ENCODE results near the gene HNRNPF. TPM values are rescaled to one million over a fixed set of nuclear protein-coding genes. Genes with fewer than 3 reads are reported as not detected.

The HNRNPF gene
- total RNA-seq, 1 experiment from 2014 or later, result 358 TPM

DNA sequence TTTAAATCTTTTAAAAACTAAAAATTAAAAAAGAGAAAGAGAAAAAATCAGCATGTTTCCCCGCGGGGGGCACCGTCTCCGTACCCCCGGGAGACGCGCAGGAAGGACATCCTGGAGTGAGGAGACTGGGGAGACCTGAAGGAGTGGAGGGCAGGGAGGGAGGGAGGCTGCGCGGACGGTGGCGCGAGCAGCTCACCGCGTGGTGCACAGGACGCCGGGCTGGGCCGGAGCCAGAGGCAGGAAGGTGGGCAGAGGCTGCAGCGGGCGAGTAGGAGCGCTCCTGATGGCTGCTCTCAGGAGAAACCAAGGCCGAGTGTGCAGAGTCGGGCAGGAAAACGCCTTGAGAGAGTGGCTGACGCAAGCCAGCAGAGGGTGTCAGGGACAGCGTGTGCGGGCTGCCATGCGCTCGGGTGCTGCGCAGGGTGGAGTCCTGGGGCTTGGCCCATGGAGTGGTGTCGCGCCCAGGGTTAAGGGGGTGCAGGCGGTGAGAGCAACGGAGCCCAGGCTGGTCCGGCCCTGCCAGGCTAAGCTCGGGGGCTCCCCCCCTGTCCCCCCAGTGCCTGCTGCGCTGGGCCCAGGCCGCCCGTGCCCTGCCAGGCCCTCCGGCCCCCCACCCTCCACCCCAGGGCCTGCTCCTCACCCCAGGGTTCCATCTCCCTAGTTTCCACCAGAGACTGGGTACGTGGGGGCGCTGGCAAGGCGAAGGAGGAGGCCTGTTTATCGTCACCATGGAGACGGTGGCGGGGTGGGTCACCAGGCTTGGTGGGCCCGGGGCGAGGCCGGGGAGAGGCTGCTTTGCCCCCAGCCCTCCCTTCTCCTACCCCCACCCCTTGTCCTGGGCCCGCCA lies 66.5 kb downstream of the HNRNPF start:
- Mint-ChIP-seq H3K27ac (no peak overlapping the region), H3K9me3 (no peaks in the 10 kb centered on the region), H3K4me1 (peaks cover 19% of the 10 kb centered on the region), H3K36me3 (no peaks in the 10 kb centered on the region), H3K4me3 (no peak overlapping the region), H3K27me3 (ENCODE audit: low read depth) (peaks cover 7% of the 10 kb centered on the region)
- no peak for ATAC-seq
- TF ChIP-seq, protein P1, sequence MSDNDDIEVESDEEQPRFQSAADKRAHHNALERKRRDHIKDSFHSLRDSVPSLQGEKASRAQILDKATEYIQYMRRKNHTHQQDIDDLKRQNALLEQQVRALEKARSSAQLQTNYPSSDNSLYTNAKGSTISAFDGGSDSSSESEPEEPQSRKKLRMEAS (CRISPR knock-in tag; IDR thresholded peaks at IDR 0.05), result no peak
- DNase-seq (ENCODE audit: low spot score), result no peak
- ChIA-PET POLR2A (interaction anchor here (1.5 kb wide), 1 partner anchor 20 kb away, joined by 4 read pairs; no protein-coding TSS in a partner anchor), CTCF (interaction anchor here (1.2 kb wide), 1 partner anchor 137 kb away, joined by 3 read pairs; no protein-coding TSS in a partner anchor)

DNA sequence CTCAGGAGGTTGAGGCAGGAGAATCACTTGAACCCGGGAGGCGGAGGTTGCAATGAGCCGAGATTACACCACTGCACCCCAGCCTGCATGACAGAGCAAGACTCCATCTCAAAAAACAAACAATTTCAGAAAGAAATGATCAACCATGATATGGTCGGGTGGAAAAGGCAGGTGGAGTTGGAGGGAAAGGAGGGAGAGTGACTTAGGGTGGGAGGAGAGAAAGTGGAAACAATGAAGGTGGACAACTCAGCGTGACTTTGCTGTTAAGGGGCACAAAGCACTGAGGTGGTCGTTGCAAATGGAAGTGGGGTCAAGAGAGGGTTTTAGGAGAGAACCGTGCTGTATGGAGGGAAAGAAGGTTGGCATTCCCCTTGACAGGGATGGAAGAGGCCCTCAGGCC lies 67.5 kb downstream of the HNRNPF start:
- TF ChIP-seq, protein P2, sequence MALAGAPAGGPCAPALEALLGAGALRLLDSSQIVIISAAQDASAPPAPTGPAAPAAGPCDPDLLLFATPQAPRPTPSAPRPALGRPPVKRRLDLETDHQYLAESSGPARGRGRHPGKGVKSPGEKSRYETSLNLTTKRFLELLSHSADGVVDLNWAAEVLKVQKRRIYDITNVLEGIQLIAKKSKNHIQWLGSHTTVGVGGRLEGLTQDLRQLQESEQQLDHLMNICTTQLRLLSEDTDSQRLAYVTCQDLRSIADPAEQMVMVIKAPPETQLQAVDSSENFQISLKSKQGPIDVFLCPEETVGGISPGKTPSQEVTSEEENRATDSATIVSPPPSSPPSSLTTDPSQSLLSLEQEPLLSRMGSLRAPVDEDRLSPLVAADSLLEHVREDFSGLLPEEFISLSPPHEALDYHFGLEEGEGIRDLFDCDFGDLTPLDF (CRISPR knock-in tag; IDR thresholded peaks at IDR 0.05), result no peak
- TF ChIP-seq ZNF232 (CRISPR knock-in tag; IDR thresholded peaks at IDR 0.05), result no peak
- no peak for TF ChIP-seq PREB (CRISPR knock-in tag; IDR thresholded peaks at IDR 0.05; ENCODE audit: borderline replicate concordance)
- no peak for TF ChIP-seq ZNF416 (CRISPR knock-in tag; IDR thresholded peaks at IDR 0.05)
- no peaks in the 10 kb centered on the region for H3K9me3 Mint-ChIP-seq
- H3K4me1 Mint-ChIP-seq, result peaks cover 27% of the 10 kb centered on the region
- H3K4me3 Mint-ChIP-seq, result no peak overlapping the region
- H3K27me3 Mint-ChIP-seq (ENCODE audit: low read depth), result peaks cover 7% of the 10 kb centered on the region
- H3K36me3 Mint-ChIP-seq, result no peaks in the 10 kb centered on the region
- ATAC-seq (no peak), DNase-seq (ENCODE audit: low spot score) (no peak)
- no peak overlapping the region for H3K27ac Mint-ChIP-seq
- POLR2A ChIA-PET, result no interaction called here
- CTCF ChIA-PET, result no interaction called here

- Mint-ChIP-seq H3K4me3 (no peak overlapping the region), H3K36me3 (no peaks in the 10 kb centered on the region), H3K4me1 (peaks cover 28% of the 10 kb centered on the region), H3K27ac (no peak overlapping the region), H3K9me3 (no peaks in the 10 kb centered on the region), H3K27me3 (ENCODE audit: low read depth) (peaks cover 7% of the 10 kb centered on the region)
- ATAC-seq, result no peak
- DNase-seq (ENCODE audit: low spot score), result no peak
- POLR2A ChIA-PET, result no interaction called here
- CTCF ChIA-PET, result no interaction called here
- no peak for TF ChIP-seq CREB1 (CRISPR knock-in tag; IDR thresholded peaks at IDR 0.05)
- TF ChIP-seq E2F4 (CRISPR knock-in tag; IDR thresholded peaks at IDR 0.05; ENCODE audit: borderline replicate concordance, low read depth), result no peak
- no peak for TF ChIP-seq GABPB1 (CRISPR knock-in tag; IDR thresholded peaks at IDR 0.05)
- no peak for TF ChIP-seq KAT7 (CRISPR knock-in tag; IDR thresholded peaks at IDR 0.05; ENCODE audit: borderline replicate concordance)
- TF ChIP-seq, protein P3, sequence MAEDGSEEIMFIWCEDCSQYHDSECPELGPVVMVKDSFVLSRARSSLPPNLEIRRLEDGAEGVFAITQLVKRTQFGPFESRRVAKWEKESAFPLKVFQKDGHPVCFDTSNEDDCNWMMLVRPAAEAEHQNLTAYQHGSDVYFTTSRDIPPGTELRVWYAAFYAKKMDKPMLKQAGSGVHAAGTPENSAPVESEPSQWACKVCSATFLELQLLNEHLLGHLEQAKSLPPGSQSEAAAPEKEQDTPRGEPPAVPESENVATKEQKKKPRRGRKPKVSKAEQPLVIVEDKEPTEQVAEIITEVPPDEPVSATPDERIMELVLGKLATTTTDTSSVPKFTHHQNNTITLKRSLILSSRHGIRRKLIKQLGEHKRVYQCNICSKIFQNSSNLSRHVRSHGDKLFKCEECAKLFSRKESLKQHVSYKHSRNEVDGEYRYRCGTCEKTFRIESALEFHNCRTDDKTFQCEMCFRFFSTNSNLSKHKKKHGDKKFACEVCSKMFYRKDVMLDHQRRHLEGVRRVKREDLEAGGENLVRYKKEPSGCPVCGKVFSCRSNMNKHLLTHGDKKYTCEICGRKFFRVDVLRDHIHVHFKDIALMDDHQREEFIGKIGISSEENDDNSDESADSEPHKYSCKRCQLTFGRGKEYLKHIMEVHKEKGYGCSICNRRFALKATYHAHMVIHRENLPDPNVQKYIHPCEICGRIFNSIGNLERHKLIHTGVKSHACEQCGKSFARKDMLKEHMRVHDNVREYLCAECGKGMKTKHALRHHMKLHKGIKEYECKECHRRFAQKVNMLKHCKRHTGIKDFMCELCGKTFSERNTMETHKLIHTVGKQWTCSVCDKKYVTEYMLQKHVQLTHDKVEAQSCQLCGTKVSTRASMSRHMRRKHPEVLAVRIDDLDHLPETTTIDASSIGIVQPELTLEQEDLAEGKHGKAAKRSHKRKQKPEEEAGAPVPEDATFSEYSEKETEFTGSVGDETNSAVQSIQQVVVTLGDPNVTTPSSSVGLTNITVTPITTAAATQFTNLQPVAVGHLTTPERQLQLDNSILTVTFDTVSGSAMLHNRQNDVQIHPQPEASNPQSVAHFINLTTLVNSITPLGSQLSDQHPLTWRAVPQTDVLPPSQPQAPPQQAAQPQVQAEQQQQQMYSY (CRISPR knock-in tag; IDR thresholded peaks at IDR 0.05), result no peak
- no peak for TF ChIP-seq CBFB (CRISPR knock-in tag; IDR thresholded peaks at IDR 0.05; ENCODE audit: low read depth)
- no peak for TF ChIP-seq IRF2 (CRISPR knock-in tag; IDR thresholded peaks at IDR 0.05; ENCODE audit: borderline replicate concordance, low read depth)
- no peak for TF ChIP-seq NR1H2 (CRISPR knock-in tag; IDR thresholded peaks at IDR 0.05)
- TF ChIP-seq, protein P4, sequence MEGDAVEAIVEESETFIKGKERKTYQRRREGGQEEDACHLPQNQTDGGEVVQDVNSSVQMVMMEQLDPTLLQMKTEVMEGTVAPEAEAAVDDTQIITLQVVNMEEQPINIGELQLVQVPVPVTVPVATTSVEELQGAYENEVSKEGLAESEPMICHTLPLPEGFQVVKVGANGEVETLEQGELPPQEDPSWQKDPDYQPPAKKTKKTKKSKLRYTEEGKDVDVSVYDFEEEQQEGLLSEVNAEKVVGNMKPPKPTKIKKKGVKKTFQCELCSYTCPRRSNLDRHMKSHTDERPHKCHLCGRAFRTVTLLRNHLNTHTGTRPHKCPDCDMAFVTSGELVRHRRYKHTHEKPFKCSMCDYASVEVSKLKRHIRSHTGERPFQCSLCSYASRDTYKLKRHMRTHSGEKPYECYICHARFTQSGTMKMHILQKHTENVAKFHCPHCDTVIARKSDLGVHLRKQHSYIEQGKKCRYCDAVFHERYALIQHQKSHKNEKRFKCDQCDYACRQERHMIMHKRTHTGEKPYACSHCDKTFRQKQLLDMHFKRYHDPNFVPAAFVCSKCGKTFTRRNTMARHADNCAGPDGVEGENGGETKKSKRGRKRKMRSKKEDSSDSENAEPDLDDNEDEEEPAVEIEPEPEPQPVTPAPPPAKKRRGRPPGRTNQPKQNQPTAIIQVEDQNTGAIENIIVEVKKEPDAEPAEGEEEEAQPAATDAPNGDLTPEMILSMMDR (IDR thresholded peaks at IDR 0.05), result no peak
- no peak for TF ChIP-seq GTF2I (CRISPR knock-in tag; conservative IDR thresholded peaks at IDR 0.05)
- TF ChIP-seq SMAD3 (CRISPR knock-in tag; IDR thresholded peaks at IDR 0.05; ENCODE audit: borderline replicate concordance), result no peak
- TF ChIP-seq, protein P5, sequence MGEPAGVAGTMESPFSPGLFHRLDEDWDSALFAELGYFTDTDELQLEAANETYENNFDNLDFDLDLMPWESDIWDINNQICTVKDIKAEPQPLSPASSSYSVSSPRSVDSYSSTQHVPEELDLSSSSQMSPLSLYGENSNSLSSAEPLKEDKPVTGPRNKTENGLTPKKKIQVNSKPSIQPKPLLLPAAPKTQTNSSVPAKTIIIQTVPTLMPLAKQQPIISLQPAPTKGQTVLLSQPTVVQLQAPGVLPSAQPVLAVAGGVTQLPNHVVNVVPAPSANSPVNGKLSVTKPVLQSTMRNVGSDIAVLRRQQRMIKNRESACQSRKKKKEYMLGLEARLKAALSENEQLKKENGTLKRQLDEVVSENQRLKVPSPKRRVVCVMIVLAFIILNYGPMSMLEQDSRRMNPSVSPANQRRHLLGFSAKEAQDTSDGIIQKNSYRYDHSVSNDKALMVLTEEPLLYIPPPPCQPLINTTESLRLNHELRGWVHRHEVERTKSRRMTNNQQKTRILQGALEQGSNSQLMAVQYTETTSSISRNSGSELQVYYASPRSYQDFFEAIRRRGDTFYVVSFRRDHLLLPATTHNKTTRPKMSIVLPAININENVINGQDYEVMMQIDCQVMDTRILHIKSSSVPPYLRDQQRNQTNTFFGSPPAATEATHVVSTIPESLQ (CRISPR knock-in tag; IDR thresholded peaks at IDR 0.05), result no peak
- TF ChIP-seq, protein P6, sequence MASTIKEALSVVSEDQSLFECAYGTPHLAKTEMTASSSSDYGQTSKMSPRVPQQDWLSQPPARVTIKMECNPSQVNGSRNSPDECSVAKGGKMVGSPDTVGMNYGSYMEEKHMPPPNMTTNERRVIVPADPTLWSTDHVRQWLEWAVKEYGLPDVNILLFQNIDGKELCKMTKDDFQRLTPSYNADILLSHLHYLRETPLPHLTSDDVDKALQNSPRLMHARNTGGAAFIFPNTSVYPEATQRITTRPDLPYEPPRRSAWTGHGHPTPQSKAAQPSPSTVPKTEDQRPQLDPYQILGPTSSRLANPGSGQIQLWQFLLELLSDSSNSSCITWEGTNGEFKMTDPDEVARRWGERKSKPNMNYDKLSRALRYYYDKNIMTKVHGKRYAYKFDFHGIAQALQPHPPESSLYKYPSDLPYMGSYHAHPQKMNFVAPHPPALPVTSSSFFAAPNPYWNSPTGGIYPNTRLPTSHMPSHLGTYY (CRISPR knock-in tag; IDR thresholded peaks at IDR 0.05), result no peak
These were observed 68.4 kb downstream of the HNRNPF start for GRCh38 chr10:43340619-43341018.
